ENCODE data around the gene RNF144B.

Gene RNF144B

DNA sequence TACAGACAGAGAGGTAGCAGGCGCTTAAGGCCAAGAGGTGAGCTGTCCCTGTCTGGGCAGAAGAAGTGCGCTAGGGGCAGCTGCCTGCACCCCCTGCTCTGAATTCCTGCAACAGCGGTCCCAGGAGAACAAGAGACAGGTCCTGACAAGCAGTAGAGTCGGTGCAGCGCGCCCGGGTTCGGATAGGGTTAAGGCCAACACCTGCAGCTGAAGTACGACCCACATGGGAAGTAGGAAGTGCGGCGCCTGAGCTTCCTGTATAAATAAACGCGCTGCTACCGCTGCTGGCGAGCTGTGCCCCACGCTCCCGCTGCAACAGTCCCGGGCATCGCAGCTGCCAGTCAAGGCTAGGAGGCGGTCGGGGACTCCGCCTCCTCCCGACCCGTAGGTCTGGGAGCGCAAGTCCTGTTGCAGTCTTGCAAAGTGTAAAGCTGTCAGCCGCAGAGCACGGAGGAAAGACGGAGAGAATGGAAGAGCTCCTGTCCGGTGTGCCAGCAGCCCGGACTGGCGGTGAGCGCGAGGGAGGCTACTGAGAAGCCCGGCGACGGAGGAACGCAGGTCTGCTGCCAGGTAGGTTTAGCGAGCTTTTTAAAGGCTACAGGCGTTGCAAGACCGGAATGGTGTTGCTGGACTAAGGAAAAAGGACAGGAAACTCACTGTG is at the start of gene RNF144B:
TSS of gene RNF144B (plus strand) at position 290 of the 661 bp plus-strand sequence. CDS start 12,185 bp downstream, outside the sequence.
- peak within 1 kb of the TSS; percentile 66 for H3K27ac ChIP-seq (ENCODE audit: low read depth, low read length)
- peak within 1 kb of the TSS; percentile 71 for H3K4me3 ChIP-seq (ENCODE audit: low read depth, low read length)
- no peaks in the 10 kb centered on the region for H3K9me3 ChIP-seq (ENCODE audit: control insufficient read depth, insufficient read depth, low read length)
- peaks cover 38% of the 10 kb centered on the region for H3K4me1 ChIP-seq (ENCODE audit: control insufficient read depth, insufficient read depth, low read length)
- H3K27me3 ChIP-seq (ENCODE audit: control insufficient read depth, insufficient read depth, low read length), result no peaks in the 10 kb centered on the region
- peak within 1 kb of the TSS; percentile 19; the same call in 1 of the 2 replicates for H3K9ac ChIP-seq (ENCODE audit: low read depth, low read length)
- no peaks in the 10 kb centered on the region for H3K36me3 ChIP-seq (ENCODE audit: control insufficient read depth, insufficient read depth, low read length)

DNA sequence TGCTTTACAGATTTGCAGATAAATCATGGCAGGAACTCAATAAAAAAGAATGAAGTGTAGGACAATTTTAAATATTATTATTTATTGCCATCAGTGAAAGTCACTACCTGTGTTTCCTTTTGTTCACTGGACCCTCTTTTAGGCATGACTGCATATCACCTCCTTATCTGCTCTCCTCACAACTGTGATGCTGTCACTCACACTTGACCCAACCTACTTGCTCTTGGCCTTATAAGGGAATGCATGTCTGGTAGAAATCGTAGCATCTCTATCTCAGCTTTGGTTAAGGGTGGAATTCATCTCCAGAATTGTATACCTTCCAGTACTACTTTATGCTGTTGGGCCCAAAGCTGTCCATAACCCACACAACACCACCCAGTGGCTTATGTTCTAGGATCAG is 47.6 kb upstream of the RNF144B start:
- no peak overlapping the region for H3K27ac ChIP-seq (ENCODE audit: low read depth, low read length)
- H3K4me1 ChIP-seq (ENCODE audit: control insufficient read depth, insufficient read depth, low read length), result peaks cover 31% of the 10 kb centered on the region
- no peaks in the 10 kb centered on the region for H3K9me3 ChIP-seq (ENCODE audit: control insufficient read depth, insufficient read depth, low read length)
- H3K36me3 ChIP-seq (ENCODE audit: control insufficient read depth, insufficient read depth, low read length), result no peaks in the 10 kb centered on the region
- no peaks in the 10 kb centered on the region for H3K27me3 ChIP-seq (ENCODE audit: control insufficient read depth, insufficient read depth, low read length)
- H3K4me3 ChIP-seq (ENCODE audit: low read depth, low read length), result no peak overlapping the region
- H3K9ac ChIP-seq (ENCODE audit: low read depth, low read length), result no peak overlapping the region

DNA sequence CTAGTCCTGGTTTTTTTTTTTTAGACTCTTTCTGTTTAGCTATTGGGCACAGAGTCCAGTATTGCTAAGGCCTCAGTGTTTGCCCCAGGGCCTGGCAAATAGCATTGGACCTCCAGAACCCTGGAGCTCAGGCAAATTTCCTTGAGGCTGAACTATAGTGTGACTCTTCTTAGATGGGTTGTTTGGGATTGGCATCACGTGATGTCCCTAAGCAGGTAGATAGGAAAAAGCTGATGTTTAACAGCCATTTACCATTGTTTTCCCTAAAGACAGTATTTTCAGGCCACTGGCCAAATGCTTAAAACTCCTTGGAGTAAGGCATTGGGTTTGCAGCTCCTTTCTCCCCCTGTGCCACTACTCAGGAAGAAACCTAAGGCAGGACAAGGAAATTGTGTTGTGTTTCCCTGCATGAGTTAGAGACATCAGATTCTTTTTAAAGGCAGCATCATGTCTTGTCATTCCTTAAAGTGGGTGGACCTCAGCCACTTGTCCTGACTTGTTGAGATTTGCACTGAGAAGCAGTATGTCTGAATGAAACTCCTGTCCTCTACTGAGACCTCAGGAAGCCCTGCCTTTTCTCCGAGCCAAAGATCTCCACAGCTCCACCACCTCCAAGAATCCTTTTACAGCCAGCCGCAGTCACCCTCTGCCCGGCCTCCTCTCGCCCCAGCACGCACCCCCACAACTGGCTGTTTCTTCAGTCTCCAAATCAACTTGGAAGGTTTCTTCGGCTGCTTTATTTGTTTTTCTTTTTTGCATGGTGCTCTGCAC is 46.2 kb upstream of the RNF144B start:
- Histone ChIP-seq H3K4me3 (ENCODE audit: low read depth, low read length) (no peak overlapping the region), H3K27ac (ENCODE audit: low read depth, low read length) (no peak overlapping the region), H3K27me3 (ENCODE audit: control insufficient read depth, insufficient read depth, low read length) (no peaks in the 10 kb centered on the region), H3K4me1 (ENCODE audit: control insufficient read depth, insufficient read depth, low read length) (peaks cover 27% of the 10 kb centered on the region), H3K9me3 (ENCODE audit: control insufficient read depth, insufficient read depth, low read length) (no peaks in the 10 kb centered on the region), H3K9ac (ENCODE audit: low read depth, low read length) (no peak overlapping the region), H3K36me3 (ENCODE audit: control insufficient read depth, insufficient read depth, low read length) (no peaks in the 10 kb centered on the region)

DNA sequence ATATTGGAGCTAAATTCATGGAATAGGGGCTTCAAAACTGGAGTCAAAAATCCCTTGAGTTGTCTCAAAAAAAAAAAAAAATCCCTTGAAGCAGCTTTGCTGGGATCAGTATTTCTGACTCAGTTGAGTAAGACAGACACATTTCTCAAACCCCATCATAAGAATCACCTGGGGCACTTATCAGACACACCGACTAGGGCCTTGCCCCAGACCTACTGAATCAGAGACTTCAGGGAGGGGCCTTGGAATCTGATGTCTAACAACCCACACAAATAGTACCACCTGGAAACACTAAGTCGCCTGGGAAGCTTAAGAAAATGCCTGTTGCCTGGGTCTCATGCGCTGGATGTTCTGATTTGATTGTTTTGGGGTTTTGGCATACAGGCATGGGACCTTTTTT is 44.9 kb upstream of the RNF144B start:
- no peaks in the 10 kb centered on the region for H3K27me3 ChIP-seq (ENCODE audit: control insufficient read depth, insufficient read depth, low read length)
- H3K9me3 ChIP-seq (ENCODE audit: control insufficient read depth, insufficient read depth, low read length), result no peaks in the 10 kb centered on the region
- no peak overlapping the region for H3K9ac ChIP-seq (ENCODE audit: low read depth, low read length)
- H3K4me1 ChIP-seq (ENCODE audit: control insufficient read depth, insufficient read depth, low read length), result peaks cover 14% of the 10 kb centered on the region
- no peak overlapping the region for H3K4me3 ChIP-seq (ENCODE audit: low read depth, low read length)
- no peaks in the 10 kb centered on the region for H3K36me3 ChIP-seq (ENCODE audit: control insufficient read depth, insufficient read depth, low read length)
- H3K27ac ChIP-seq (ENCODE audit: low read depth, low read length), result no peak overlapping the region

DNA sequence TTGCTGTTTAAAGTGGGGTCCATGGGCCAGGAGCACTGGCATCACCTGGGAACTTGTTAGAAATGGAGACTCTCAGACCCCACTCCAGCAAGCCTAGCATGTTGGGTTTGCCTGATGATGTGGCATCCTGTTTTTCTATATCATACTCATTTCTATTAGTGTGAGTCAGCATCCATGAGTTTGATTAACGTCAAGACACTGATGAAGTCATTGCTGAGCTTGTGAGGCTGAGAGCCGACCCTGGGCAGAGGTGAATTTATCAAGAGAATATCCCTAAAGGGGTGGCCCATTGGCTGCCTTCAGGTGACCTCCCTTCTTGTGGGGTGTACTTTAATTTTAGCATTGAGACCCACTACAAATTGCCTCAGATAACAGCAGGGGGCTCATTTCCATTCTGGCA is 43.4 kb upstream of the RNF144B start:
- H3K27ac ChIP-seq (ENCODE audit: low read depth, low read length), result no peak overlapping the region
- H3K36me3 ChIP-seq (ENCODE audit: control insufficient read depth, insufficient read depth, low read length), result no peaks in the 10 kb centered on the region
- no peaks in the 10 kb centered on the region for H3K27me3 ChIP-seq (ENCODE audit: control insufficient read depth, insufficient read depth, low read length)
- no peak overlapping the region for H3K9ac ChIP-seq (ENCODE audit: low read depth, low read length)
- no peaks in the 10 kb centered on the region for H3K9me3 ChIP-seq (ENCODE audit: control insufficient read depth, insufficient read depth, low read length)
- H3K4me1 ChIP-seq (ENCODE audit: control insufficient read depth, insufficient read depth, low read length), result peaks cover 10% of the 10 kb centered on the region
- H3K4me3 ChIP-seq (ENCODE audit: low read depth, low read length), result no peak overlapping the region

DNA sequence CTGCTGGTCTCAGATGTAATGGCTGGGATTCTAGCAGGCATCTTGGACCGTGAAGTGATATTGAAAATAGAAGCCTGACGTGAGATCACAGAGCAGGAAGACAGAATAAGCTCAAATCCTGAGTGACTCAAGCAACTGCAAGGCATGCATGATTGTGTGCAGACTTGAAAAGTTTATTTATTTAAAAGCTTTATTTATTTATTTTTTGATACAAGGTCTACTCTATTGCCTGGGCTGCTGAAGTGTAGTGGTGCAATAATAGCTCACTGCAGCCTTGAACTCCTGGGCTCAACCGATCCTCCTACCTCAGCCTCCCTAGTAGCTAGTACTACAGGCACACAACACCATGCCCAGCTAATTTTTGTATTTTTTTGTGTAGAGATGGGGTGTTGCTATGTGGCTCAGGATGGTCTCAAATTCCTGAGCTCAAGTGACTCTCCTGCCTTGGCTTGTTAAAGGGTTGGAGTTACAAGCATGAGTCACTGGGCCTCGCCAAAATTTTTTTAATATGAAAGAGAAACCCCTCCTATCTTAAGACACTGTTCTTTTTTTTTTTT is 40.1 kb upstream of the RNF144B start:
- Histone ChIP-seq H3K4me1 (ENCODE audit: control insufficient read depth, insufficient read depth, low read length) (peaks cover 4% of the 10 kb centered on the region), H3K27ac (ENCODE audit: low read depth, low read length) (no peak overlapping the region), H3K9me3 (ENCODE audit: control insufficient read depth, insufficient read depth, low read length) (no peaks in the 10 kb centered on the region), H3K27me3 (ENCODE audit: control insufficient read depth, insufficient read depth, low read length) (no peaks in the 10 kb centered on the region), H3K4me3 (ENCODE audit: low read depth, low read length) (no peak overlapping the region), H3K9ac (ENCODE audit: low read depth, low read length) (no peak overlapping the region), H3K36me3 (ENCODE audit: control insufficient read depth, insufficient read depth, low read length) (no peaks in the 10 kb centered on the region)

DNA sequence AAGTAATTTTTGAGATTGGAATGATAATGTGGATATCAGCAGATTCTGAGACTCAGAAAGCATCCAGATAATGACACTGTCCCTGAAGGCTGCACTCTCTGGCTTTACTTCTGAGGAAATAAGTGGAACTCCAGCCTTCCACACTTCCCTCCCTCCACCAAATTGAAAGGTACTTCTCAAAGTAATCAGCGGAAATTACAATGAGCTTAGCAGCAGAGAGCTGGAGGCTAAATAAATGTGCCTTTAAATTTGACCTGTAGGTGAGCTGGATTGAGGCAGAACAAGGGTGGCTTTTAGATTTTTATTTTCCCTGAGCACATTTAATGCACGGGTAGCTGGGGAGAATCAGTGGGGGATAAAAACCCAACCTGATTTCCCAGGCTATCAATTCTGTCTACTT is 39.3 kb upstream of the RNF144B start:
- Histone ChIP-seq H3K27me3 (ENCODE audit: control insufficient read depth, insufficient read depth, low read length) (no peaks in the 10 kb centered on the region), H3K4me1 (ENCODE audit: control insufficient read depth, insufficient read depth, low read length) (0 out of 2 replicates have a peak, but pooled peaks cover under 1% of the 10 kb centered on the region), H3K9ac (ENCODE audit: low read depth, low read length) (no peak overlapping the region)

DNA sequence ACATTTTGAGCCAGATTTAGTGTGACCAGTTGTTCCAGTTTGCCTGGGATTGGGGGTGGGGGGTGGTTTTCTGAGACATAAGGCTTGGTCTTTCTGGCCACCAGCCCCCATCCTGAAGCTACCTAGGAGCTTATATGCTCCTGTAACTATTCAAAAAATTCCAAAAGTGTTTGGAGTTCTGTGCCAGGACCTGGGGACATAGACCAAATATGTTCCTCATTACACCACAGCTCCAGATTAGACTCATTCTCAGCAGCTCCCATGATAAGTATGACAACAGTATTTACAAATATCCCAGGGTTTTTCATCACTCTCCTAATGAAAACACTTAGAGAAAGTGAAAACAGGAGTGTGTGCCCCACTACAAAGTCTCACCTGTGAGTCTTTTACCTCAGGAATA is 37.8 kb upstream of the RNF144B start:
- Histone ChIP-seq H3K27ac (ENCODE audit: low read depth, low read length) (no peak overlapping the region), H3K4me1 (ENCODE audit: control insufficient read depth, insufficient read depth, low read length) (no peaks in the 10 kb centered on the region), H3K9ac (ENCODE audit: low read depth, low read length) (no peak overlapping the region), H3K9me3 (ENCODE audit: control insufficient read depth, insufficient read depth, low read length) (no peaks in the 10 kb centered on the region), H3K4me3 (ENCODE audit: low read depth, low read length) (no peak overlapping the region), H3K36me3 (ENCODE audit: control insufficient read depth, insufficient read depth, low read length) (no peaks in the 10 kb centered on the region), H3K27me3 (ENCODE audit: control insufficient read depth, insufficient read depth, low read length) (no peaks in the 10 kb centered on the region)

More for the DNA sequence above, 39.3 kb upstream of the RNF144B start:
- Histone ChIP-seq H3K36me3 (ENCODE audit: control insufficient read depth, insufficient read depth, low read length) (no peaks in the 10 kb centered on the region), H3K9me3 (ENCODE audit: control insufficient read depth, insufficient read depth, low read length) (no peaks in the 10 kb centered on the region), H3K4me3 (ENCODE audit: low read depth, low read length) (no peak overlapping the region), H3K27ac (ENCODE audit: low read depth, low read length) (no peak overlapping the region)

DNA sequence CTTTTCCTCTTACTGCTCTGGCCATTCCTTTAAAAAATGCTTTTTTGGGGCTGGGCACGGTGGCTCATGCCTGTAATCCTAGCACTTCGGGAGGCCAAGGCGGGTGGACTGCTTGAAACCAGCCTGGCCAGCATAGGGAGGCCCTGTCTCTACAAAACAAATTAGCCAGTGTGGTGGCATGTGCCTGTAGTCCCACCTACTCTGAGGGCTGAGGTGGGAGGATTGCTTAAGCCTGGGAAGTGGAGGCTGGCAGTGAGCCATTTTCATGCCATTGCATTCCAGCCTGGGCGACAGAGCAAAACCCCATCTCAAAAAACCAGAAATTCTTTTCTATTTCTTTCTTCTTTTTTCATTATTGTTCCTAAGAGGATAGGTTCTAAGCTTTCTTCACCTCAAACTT is 36.9 kb upstream of the RNF144B start:
- Histone ChIP-seq H3K4me3 (ENCODE audit: low read depth, low read length) (no peak overlapping the region), H3K27me3 (ENCODE audit: control insufficient read depth, insufficient read depth, low read length) (no peaks in the 10 kb centered on the region), H3K9me3 (ENCODE audit: control insufficient read depth, insufficient read depth, low read length) (no peaks in the 10 kb centered on the region), H3K36me3 (ENCODE audit: control insufficient read depth, insufficient read depth, low read length) (no peaks in the 10 kb centered on the region), H3K4me1 (ENCODE audit: control insufficient read depth, insufficient read depth, low read length) (no peaks in the 10 kb centered on the region), H3K27ac (ENCODE audit: low read depth, low read length) (no peak overlapping the region), H3K9ac (ENCODE audit: low read depth, low read length) (no peak overlapping the region)

DNA sequence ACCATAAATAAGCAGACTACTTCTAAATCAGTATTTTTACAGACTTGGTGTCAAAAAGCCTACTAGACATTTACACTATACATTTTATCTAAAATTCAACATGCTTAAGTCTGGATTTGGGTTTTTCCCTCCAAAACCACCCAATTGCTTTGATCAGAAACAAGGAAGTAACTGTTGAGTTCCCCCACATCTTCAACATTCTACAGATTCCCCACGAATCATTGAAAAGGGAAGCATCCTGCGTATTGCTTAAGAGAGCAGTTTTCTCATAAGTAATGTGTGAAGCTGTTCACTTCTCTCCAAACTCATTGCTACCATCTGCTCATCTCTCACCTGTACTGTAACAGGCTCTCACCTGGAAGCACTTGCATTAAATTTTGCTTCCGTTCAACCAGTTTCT is 36.4 kb upstream of the RNF144B start:
- H3K9ac ChIP-seq (ENCODE audit: low read depth, low read length), result no peak overlapping the region
- H3K27ac ChIP-seq (ENCODE audit: low read depth, low read length), result no peak overlapping the region
- no peaks in the 10 kb centered on the region for H3K27me3 ChIP-seq (ENCODE audit: control insufficient read depth, insufficient read depth, low read length)
- no peaks in the 10 kb centered on the region for H3K4me1 ChIP-seq (ENCODE audit: control insufficient read depth, insufficient read depth, low read length)
- no peaks in the 10 kb centered on the region for H3K9me3 ChIP-seq (ENCODE audit: control insufficient read depth, insufficient read depth, low read length)
- H3K36me3 ChIP-seq (ENCODE audit: control insufficient read depth, insufficient read depth, low read length), result no peaks in the 10 kb centered on the region
- H3K4me3 ChIP-seq (ENCODE audit: low read depth, low read length), result no peak overlapping the region

DNA sequence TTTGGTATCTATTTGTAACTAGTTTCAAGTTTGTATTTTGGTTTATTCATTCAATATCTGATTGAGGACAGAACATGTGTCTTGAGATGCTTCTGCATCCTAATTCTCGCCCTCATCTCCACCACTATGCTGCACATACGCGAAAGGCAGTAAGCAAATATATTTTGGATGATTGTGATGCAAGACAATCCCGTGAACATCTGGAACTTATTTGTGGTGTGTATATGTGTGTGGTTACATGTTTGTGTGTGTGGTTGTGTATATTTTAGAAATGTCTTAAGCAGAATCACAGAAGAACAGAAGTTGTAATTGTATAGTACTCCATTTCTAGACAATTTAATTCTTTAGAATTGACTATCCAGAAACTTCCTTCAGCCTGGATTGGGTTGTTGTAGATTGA is 35.1 kb upstream of the RNF144B start:
- Histone ChIP-seq H3K27me3 (ENCODE audit: control insufficient read depth, insufficient read depth, low read length) (no peaks in the 10 kb centered on the region), H3K9ac (ENCODE audit: low read depth, low read length) (no peak overlapping the region), H3K4me1 (ENCODE audit: control insufficient read depth, insufficient read depth, low read length) (no peaks in the 10 kb centered on the region), H3K27ac (ENCODE audit: low read depth, low read length) (no peak overlapping the region), H3K4me3 (ENCODE audit: low read depth, low read length) (no peak overlapping the region), H3K9me3 (ENCODE audit: control insufficient read depth, insufficient read depth, low read length) (no peaks in the 10 kb centered on the region), H3K36me3 (ENCODE audit: control insufficient read depth, insufficient read depth, low read length) (no peaks in the 10 kb centered on the region)
